Ovary (tissue), 9 donors: ENCODE data around the gene DOCK8. TPM values are rescaled to one million over a fixed set of nuclear protein-coding genes. Genes with fewer than 3 reads are reported as not detected.

Source experiments
- DNase-seq, 5 donors: peaks; one replicate each; pipeline ENCODE4 v3.0.0-alpha.2; 2019 to 2020
- H3K27ac ChIP-seq, 2 donors: fragments of 200-600 bp; one replicate each; pipeline versions ENCODE4 v1.5.1 to v1.8.0; 2019 to 2022
- H3K27me3 ChIP-seq: fragments of 200-600 bp; one replicate; pipeline ENCODE4 v1.8.0; 2022
- H3K36me3 ChIP-seq: fragments of 200-600 bp; sonication (generic); one replicate; pipeline ENCODE4 v1.5.1; 2019
- H3K4me1 ChIP-seq: one replicate; pipeline ENCODE4 v1.8.1; 2013; ENCODE audit warnings: mild to moderate bottlenecking, moderate library complexity; ENCODE audit not compliant: insufficient read depth
- H3K4me3 ChIP-seq: fragments of 200-600 bp; sonication (generic); one replicate; pipeline ENCODE4 v1.5.1; 2017
- H3K9me3 ChIP-seq, 2 donors: fragments of 200-600 bp in 1 of 2; sonication (generic) in 1 of 2; one replicate each; pipeline versions ENCODE4 v1.5.1 to v1.8.1; 2013 to 2019; ENCODE audit warnings: mild to moderate bottlenecking in 1 of 2, moderate library complexity in 1 of 2
- CTCF ChIP-seq, 3 donors: fragments of 450-650 bp in 2 of 3; fragments of 200-600 bp in 1 of 3; IDR thresholded peaks; one replicate each; pipeline versions ENCODE4 v1.5.1 to v1.8.0; 2016 to 2022; ENCODE audit warnings: antibody characterized with exemption in 3 of 3, mild to moderate bottlenecking in 1 of 3
- EP300 ChIP-seq: sonication (generic); formaldehyde crosslinking; IDR thresholded peaks from one replicate; pipeline ENCODE4 v1.6.1; 2017; ENCODE audit warnings: antibody characterized with exemption
- POLR2A ChIP-seq: fragments of 450-650 bp; IDR thresholded peaks from one replicate; pipeline ENCODE4 v1.6.1; 2017; ENCODE audit warnings: antibody characterized with exemption, mild to moderate bottlenecking, moderate library complexity
- WGBS, 3 donors: extraction: QIAGEN DNeasy Blood & Tissue Kit in 1 of 3; methylation state at CpG; one replicate each; pipeline versions ENCODE4 v1.1.5 to v1.1.7; 2013 to 2017; 5-methylcytosine and 5-hydroxymethylcytosine counted together
- intact Hi-C, 4 donors: fragments of 100-400 bp; cut with DNase I; formaldehyde crosslinking; loops; one replicate each; pipeline versions ENCODE4 v1.11.0 to v1.15.1; 2022 to 2023
- polyA plus RNA-seq, 2 donors: library from polyadenylated mRNA; stranded (reverse); fragments of 200-250 nt in 1 of 2; fragments of 350-450 nt in 1 of 2; fragmentation: Illumina TruSeq in 1 of 2; extraction: RNeasy Lipid Tissue Mini Kit (QIAGEN cat#74804) in 1 of 2; gene quantifications; one replicate each; pipeline ENCODE4 v1.2.3, GENCODE V29; 2013 to 2014
- total RNA-seq, 7 donors: library from RNA; depleted of rRNA in 2 of 7; stranded (reverse); fragments of >200 nt in 2 of 7; fragmentation: NEBNext Ultra II Directional in 3 of 7; extraction: Animal tissue kit (Norgen Biotek cat#: 25700) in 3 of 7; gene quantifications; one replicate each; pipeline versions ENCODE4 v1.1.0 to v1.2.4, GENCODE V29; 2016 to 2023
- donor health status: DM: no; HTN: no; CAD: no; lungs with moderate emphysema.
- donor health status: DM: no; HTN: no; CAD: no.
- donor health status: Bipolar disorder and iron deficiency.
- donor health status: DM: yes; HTN: yes; CAD: no.
- donor health status: DM: no; HTN: no; CAD: no.
- donor health status: DM: yes; HTN: yes; CAD: no.

Gene DOCK8
- total and polyA plus RNA-seq, 9 donors, result 1.4 to 12.2 (median 7.3) TPM

- no peak for DNase-seq
- H3K4me1 ChIP-seq, result no peaks in the 10 kb centered on the region
- TF ChIP-seq EP300 (no peak), POLR2A (no peak), CTCF (IDR thresholded peaks at IDR 0.05) (no peak)
- H3K27ac ChIP-seq, result no peak overlapping the region
- H3K36me3 ChIP-seq, result no peaks in the 10 kb centered on the region
- H3K27me3 ChIP-seq, result no peaks in the 10 kb centered on the region
- H3K9me3 ChIP-seq, result no peaks in the 10 kb centered on the region
- intact Hi-C loops, result no loop called here
- H3K4me3 ChIP-seq, result no peak overlapping the region
- WGBS, 3 donors, result 57 to 69% (median 65%) methylated on average over 3 of the region's 3 CpGs
These were observed 265.3 kb downstream of the DOCK8 start for GRCh38 chr9:479971-480350.

- TF ChIP-seq CTCF (IDR thresholded peaks at IDR 0.05) (no peak), EP300 (no peak), POLR2A (no peak)
- H3K4me3 ChIP-seq, result no peak overlapping the region
- H3K36me3 ChIP-seq, result no peaks in the 10 kb centered on the region
- no peak overlapping the region for H3K27ac ChIP-seq
- no peaks in the 10 kb centered on the region for H3K9me3 ChIP-seq
- no peaks in the 10 kb centered on the region for H3K4me1 ChIP-seq
- 67 to 94% (median 91%) methylated on average over 7 of the region's 7 CpGs for WGBS, 3 donors
- intact Hi-C loops, result no loop called here
- DNase-seq, result no peak
- H3K27me3 ChIP-seq, result no peaks in the 10 kb centered on the region
These were observed 268.1 kb downstream of the DOCK8 start for GRCh38 chr9:482739-483138.

GRCh38 chr9:486156-486555 is 271.5 kb downstream of the DOCK8 start:
- no peaks in the 10 kb centered on the region for H3K36me3 ChIP-seq
- no peak for TF ChIP-seq POLR2A
- no peak for TF ChIP-seq CTCF (IDR thresholded peaks at IDR 0.05)
- TF ChIP-seq EP300, result no peak
- DNase-seq, result no peak
- H3K27ac ChIP-seq, result no peak overlapping the region
- no peaks in the 10 kb centered on the region for H3K4me1 ChIP-seq
- WGBS, 3 donors, result 89 to 94% (median 91%) methylated on average over 4 of the region's 4 CpGs
- intact Hi-C loops, result no loop called here
- H3K27me3 ChIP-seq, result no peaks in the 10 kb centered on the region
- no peak overlapping the region for H3K4me3 ChIP-seq
- H3K9me3 ChIP-seq, result no peaks in the 10 kb centered on the region

- Histone ChIP-seq H3K4me1 (no peaks in the 10 kb centered on the region), H3K9me3 (no peaks in the 10 kb centered on the region), H3K27ac (no peak overlapping the region), H3K36me3 (no peaks in the 10 kb centered on the region), H3K4me3 (no peak overlapping the region), H3K27me3 (no peaks in the 10 kb centered on the region)
- DNase-seq, result no peak
- no peak for TF ChIP-seq EP300
- TF ChIP-seq CTCF (IDR thresholded peaks at IDR 0.05), result no peak
- TF ChIP-seq POLR2A, result no peak
- intact Hi-C loops, result no loop called here
- WGBS, 3 donors, result 95 to 100% (median 98%) methylated on average over 2 of the region's 2 CpGs
These were observed 272.8 kb downstream of the DOCK8 start for GRCh38 chr9:487429-487828.

GRCh38 chr9:488448-488847 is 273.8 kb downstream of the DOCK8 start:
- Histone ChIP-seq H3K27ac (no peak overlapping the region), H3K9me3 (no peaks in the 10 kb centered on the region), H3K36me3 (no peaks in the 10 kb centered on the region), H3K27me3 (no peaks in the 10 kb centered on the region), H3K4me3 (no peak overlapping the region), H3K4me1 (no peaks in the 10 kb centered on the region)
- no peak for DNase-seq
- no peak for TF ChIP-seq CTCF (IDR thresholded peaks at IDR 0.05)
- no peak for TF ChIP-seq EP300
- TF ChIP-seq POLR2A, result no peak
- intact Hi-C loops, result no loop called here
- 84 to 92% (median 86%) methylated on average over 2 of the region's 2 CpGs for WGBS, 3 donors
